ENCODE results near the gene SDR39U1.
"Not testable (repeated sequence)": the region's sequence is repeated elsewhere in the genome, so short reads cannot be mapped to it uniquely, and the experiment has no call there.

The SDR39U1 gene

GRCh38 chr14:24442240-24443052, at the start of gene SDR39U1:
Gene SDR39U1, minus strand, starts transcription at chr14:24442776. Its CDS starts 7 bp downstream, at chr14:24442769.
- DNase-seq = peak; percentile 99

- not testable (repeated sequence) for DNase-seq
These were observed 49.2 kb upstream of the SDR39U1 start for GRCh38 chr14:24491586-24492408.

- DNase-seq = peak; percentile 40
These were observed 41.2 kb upstream of the SDR39U1 start for GRCh38 chr14:24483604-24484252.

GRCh38 chr14:24482699-24483303, 40.2 kb upstream of the SDR39U1 start:
- DNase-seq = not testable (repeated sequence)

GRCh38 chr14:24481622-24482324, 39.2 kb upstream of the SDR39U1 start:
- peak; percentile 54 for DNase-seq

- not testable (repeated sequence) for DNase-seq
These were observed 37.4 kb upstream of the SDR39U1 start for GRCh38 chr14:24479999-24480398.

- no peak for DNase-seq
These were observed 32.7 kb upstream of the SDR39U1 start for GRCh38 chr14:24475261-24475660.

GRCh38 chr14:24473211-24473610, 30.6 kb upstream of the SDR39U1 start:
- no peak for DNase-seq

GRCh38 chr14:24470450-24470849, 27.9 kb upstream of the SDR39U1 start:
- DNase-seq = not testable (repeated sequence)

- DNase-seq = no peak
These were observed 23.2 kb upstream of the SDR39U1 start for GRCh38 chr14:24465805-24466204.

GRCh38 chr14:24465368-24465767, 22.8 kb upstream of the SDR39U1 start:
- no peak for DNase-seq

- no peak for DNase-seq
These were observed 21.6 kb upstream of the SDR39U1 start for GRCh38 chr14:24463884-24464785.

- no peak for DNase-seq
These were observed 20.7 kb upstream of the SDR39U1 start for GRCh38 chr14:24463017-24463883.

GRCh38 chr14:24461336-24461735, 18.8 kb upstream of the SDR39U1 start:
- DNase-seq = no peak

- DNase-seq = no peak
These were observed 16.8 kb upstream of the SDR39U1 start for GRCh38 chr14:24459331-24459730.

- DNase-seq = no peak
These were observed 16.2 kb upstream of the SDR39U1 start for GRCh38 chr14:24458736-24459135.

GRCh38 chr14:24456980-24457379, 14.4 kb upstream of the SDR39U1 start:
- no peak for DNase-seq

GRCh38 chr14:24450828-24451227, 8.3 kb upstream of the SDR39U1 start:
- DNase-seq = not testable (repeated sequence)

- DNase-seq = no peak
These were observed 583 bp upstream of the SDR39U1 start for GRCh38 chr14:24443053-24443665.

GRCh38 chr14:24441904-24442239, 704 bp downstream of the SDR39U1 start:
- no peak for DNase-seq

Measured in CD4-positive, alpha-beta T cell treated with Interleukin-12 subunit alpha and Interleukin-12 subunit beta, for 1 hour (primary cell).